A673 (cell line): Measurements from ENCODE around the gene MAGEB3.

Experiments
- CTCF ChIP-seq: fragments of 300-800, 200-600 bp; sonication (generic); conservative IDR thresholded peaks from 2 replicates; pipeline ENCODE4 v1.5.1; 2017; ENCODE audit warnings: low read depth, mild to moderate bottlenecking, antibody characterized with exemption, low read length, moderate library complexity, mixed read lengths
- EZH2 ChIP-seq: fragments of 200-600 bp; sonication (generic); IDR thresholded peaks from 2 replicates; pipeline ENCODE4 v1.6.1; 2017; ENCODE audit warnings: borderline replicate concordance, low read depth, mild to moderate bottlenecking, mixed read lengths, antibody characterized with exemption, low read length; ENCODE audit not compliant: poor library complexity, severe bottlenecking

DNA sequence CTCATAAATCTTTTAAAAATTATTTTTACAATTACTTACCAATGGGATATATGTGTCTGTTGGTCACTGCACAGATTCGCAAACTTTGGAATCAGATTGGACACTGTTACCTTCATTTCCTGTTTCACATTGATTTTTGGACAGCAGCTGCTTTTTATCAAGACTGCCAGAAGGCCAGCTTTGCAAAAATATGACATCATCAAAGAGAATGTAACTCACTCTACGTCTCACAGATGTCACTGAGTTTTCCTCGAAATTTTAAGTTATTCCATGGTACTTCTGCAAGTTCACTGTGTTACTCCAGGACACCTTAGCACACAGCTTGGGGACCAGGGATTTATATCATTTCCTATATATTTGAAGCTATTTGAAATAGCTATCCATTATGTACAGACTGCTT lies 46.9 kb upstream of the MAGEB3 start:
- TF ChIP-seq CTCF (no peak), EZH2 (no peak)
